GM04503 (cell line): Measurements from ENCODE around the gene DAZAP1.
"Not testable (repeated sequence)": the region's sequence is repeated elsewhere in the genome, so short reads cannot be mapped to it uniquely, and the experiment has no call there.

Source experiments
- DNase-seq: peaks from one replicate; pipeline ENCODE4 v3.0.0-alpha.2; 2012; ENCODE audit warnings: low read depth

Gene DAZAP1

DNA sequence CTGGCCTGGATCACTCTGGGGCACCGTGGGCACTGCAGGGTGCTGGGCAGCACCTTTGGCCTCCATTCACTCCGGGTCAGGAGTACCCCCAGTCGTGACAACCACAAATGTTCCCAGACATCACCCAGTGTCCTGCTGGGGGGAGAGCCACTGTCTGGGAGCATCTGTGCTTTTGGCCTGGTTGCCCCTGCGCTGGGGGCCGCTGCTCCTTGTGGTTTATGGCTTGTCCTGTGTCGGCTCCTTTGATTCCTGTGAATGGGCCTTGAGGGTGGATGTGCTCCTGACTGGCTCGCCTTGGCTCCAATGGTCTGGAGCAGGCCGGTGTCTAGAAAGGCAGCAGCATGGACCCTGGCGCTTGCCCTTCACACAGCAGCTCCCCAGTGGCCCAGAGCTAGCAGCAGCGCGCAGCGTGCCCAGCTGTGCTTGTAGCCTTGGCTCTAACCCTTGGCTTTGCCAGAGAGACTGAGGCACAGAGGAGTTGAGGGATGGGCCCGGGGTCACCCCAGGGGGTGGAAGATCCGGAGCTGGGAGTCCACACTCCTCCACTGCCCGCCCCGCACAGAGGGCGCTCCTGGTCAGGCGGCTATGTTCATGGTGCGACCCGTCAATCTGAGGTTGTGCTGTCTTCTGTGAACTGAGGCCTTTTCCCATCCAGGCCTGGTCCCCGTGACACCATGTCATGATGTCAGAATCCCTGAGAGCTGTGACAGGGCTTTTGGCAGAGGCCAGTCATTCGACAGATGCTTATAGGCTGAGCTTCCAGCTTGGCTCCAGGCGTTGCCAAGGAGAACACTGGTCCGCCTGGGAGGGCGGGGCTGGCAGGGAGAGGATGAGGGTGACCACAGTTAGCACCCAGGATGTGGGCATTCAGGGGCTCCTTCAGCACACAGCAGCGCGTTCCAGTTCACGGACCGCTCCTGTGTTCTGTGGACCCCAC, 4.1 kb downstream of the DAZAP1 start:
- DNase-seq, result peak; percentile 37

DNA sequence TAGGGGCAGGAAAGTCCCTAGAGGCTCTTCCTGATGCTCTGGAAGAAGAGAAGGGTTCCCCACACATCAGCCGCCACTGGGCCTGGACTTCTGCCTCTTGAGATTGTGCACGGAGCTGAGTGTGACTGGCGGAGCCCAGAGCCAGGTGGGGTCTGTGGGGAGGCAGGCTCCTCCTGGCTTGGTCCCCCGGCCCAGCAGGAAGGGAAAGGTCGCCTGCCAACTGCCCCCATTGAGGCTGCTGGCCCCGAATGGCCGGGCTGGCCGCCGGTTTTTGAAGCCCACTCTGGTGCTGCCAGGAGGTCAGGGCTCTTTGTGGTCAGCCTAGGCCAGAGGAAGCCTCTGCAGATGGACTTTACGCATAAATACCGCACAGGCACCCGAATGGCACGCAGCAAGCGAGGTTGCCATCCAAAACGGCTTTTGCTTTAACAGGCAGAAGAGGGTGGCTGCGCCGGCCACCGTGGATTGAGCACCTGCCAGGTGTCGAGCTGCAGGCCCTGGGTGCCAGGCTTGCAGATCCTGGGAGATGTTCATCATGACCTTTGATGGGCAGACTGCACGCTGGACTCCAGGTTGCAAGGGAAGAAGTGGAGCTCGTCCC, 5.0 kb downstream of the DAZAP1 start:
- no peak for DNase-seq

DNA sequence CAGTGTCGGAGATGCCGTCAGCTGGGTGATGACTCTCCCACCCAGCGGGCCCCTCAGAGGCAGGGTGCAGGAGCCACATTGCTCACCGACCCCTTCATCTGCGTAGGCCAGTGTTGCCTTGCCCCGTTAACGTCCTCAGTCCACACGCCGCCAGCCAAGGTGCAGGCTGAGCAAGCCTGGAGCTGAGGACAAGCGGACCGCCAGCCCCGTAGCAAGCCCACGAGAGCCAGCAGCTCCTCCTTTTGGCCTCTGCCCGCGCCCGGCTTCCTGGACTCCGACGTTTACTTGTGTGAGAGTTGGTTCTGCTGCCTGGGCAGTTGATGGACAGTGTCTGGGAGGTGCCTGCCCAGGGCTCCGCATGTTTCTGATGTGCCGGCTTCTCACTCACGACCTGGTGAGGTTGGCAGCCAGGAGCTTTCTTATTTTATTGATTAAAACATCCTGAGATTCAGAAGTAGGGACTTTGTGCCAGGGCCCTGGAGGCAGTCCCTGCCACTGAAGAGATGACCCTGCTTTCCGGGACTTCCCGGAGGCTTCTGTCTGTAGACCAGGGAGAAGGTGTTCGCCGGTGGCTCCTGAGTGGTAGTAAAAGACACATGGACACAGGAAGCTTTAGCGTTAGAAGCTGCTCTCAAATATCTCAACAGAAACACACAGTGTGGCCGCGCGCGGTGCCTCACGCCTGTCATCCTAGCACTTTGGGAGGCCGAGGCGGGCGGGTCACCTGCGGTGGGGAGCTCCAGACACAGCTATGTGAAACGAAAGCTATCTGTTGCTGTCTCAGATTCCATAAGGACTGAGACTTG, 5.8 kb downstream of the DAZAP1 start:
- no peak for DNase-seq

DNA sequence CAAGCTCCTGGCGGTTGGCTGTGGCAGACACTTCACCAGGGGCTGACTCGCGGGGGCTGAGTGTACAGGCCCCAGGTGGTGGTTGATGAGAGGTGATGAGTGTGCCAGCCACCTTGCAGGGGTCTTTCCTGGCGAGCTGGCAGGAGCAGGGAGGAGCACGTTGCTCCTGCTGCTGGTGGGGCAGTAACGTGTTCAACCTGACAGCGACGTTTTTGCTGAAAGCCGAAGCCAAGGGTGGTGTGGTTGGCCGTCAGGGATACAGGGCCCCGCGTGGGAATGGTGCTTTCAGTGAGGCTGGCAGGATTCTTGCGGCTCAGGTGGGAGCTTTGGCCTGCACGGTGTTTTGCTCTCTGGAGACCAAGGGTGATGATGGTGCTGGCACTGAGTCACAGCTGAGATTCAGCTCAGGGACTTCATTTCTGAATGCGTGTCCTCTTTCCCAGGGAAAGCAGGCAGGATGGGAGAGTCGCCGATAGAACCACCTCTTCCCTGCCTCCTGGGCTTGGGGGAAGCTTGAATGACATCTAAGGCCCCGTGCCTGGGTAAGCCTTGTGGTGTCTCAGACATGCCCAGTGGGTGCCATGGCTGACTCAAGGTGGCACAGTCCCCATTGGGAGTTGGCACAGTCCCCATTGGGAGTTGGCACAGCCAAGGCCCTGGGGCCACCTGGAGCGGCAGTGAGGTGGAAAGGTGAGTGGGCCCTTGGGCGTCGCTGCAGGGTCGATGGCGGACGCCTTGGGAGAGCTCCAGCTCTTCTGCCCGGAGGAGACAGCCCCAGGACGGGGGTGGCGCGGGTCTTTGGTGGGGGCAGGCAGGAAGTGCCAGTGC, 8.8 kb downstream of the DAZAP1 start:
- no peak for DNase-seq

- DNase-seq, result no peak
These were observed 9.8 kb downstream of the DAZAP1 start for GRCh38 chr19:1417145-1417544.

GRCh38 chr19:1417681-1418495, 10.5 kb downstream of the DAZAP1 start:
- DNase-seq, result no peak

GRCh38 chr19:1418496-1418775, 11.1 kb downstream of the DAZAP1 start:
- no peak for DNase-seq

DNA sequence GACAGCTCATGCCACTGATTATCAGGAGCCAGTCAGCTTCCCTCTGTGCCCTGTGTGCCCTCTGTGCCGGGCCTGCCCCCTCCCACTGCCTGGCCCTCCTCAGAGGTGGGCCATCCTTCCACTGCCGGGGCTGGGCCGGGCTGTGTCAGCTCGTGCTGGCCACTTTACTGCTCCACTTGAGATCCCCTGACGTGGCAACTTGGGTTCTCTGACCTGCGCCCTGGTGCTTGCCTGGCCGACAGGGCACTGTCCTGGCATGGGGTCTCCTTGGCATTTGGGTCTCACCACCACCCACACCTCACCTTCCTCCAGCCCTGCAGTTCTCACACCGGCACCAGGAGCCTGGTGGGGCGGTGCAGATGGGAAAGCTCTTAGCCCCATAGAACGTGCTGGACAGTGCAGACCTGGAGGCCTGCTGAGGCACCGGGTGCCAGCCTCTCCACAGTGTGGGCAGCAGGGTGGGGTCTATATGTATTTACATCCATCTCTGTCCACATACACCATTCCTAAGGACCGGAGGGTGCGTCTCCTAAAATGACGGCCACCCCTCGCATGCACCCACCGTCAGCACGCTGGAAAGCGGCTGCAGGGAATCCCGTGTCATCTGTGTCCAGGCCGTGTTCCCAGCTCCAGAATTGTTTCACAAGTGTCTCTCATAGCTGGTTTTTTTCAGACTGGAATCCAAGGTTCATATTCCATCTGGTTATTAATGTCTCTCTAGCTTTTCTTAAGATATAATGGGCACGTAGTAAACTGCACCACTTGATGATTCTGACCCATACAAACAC, 11.8 kb downstream of the DAZAP1 start:
- no peak for DNase-seq

- DNase-seq, result not testable (repeated sequence)
These were observed 12.7 kb downstream of the DAZAP1 start for GRCh38 chr19:1420085-1420484.

DNA sequence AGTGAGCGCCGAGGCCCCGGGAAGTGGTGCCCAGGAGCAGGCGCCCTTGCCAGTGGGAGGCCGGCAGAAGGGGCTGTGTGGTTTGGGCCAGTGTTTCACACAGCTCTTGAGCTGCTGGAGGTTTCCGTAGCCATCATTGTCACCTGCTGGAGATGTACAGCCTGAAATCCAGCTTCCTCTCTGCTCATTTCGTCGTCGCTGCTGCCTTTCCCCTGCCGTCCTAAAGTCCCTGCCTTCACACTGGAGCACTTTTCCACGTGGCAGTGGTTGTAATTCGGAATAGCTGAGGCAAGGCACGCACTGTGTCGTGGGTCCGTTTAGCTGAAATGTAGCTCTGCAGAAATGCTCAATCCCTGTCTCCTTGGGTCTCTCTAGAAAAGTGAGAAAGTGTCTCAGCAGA, 13.2 kb downstream of the DAZAP1 start:
- DNase-seq, result no peak

GRCh38 chr19:1421218-1421957, 14.0 kb downstream of the DAZAP1 start:
- no peak for DNase-seq

DNA sequence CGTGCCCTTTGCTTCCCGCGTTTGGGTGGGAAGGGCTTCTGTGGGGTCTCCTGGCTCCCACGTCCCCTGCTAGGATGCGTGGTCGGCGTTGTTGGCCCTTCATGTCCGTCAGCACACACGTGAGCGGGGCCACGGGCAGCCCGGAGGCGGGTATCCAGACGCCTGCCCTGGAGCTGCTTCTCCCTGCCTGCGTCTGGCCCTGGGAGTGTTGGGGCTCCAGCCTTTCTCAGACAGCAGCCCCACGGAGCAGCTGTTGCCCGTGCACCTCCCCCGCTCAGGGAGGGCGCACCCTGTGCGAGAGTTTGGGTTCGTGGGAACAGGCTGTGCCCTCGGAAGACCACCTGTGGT, 14.5 kb downstream of the DAZAP1 start:
- no peak for DNase-seq

GRCh38 chr19:1422360-1422759, 15.0 kb downstream of the DAZAP1 start:
- DNase-seq, result no peak

GRCh38 chr19:1422943-1423342, 15.6 kb downstream of the DAZAP1 start:
- DNase-seq, result no peak

DNA sequence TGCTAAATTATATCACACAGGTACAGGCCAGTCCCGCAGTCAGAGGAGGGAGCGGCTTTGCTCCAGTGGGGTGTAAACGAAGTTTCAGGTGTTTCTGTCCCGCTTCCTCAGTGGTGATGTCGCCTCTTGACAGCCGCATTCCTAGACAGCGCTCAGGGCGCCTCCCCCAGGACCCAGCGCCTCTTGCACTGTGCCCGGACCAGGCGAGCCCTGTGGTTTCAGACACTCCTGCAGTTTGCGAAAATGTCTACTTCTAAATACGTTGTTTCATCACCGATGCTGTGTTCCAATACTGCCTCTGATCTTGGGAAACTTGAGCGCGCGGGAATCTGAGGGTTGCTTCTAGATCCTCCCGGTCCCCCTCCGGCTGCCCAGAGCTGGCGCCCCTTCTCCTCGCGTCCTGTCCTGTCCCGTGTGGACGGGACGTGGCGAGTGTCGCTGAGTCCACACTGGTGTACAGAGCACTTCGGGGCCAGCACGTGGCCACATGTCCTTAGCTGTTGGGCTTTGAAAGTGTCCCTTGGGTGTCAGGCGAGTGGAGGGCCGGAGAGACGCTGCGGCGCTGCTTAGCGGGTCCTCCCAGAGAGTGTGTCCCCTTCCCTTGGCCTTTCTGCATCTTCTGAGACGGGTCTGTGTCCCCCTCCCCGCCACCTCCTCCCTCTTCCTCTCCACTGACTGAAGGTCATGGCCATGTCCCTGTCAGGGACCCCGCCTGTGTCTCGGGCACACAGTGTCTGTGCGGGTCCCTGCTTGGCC, 16.2 kb downstream of the DAZAP1 start:
- no peak for DNase-seq

DNA sequence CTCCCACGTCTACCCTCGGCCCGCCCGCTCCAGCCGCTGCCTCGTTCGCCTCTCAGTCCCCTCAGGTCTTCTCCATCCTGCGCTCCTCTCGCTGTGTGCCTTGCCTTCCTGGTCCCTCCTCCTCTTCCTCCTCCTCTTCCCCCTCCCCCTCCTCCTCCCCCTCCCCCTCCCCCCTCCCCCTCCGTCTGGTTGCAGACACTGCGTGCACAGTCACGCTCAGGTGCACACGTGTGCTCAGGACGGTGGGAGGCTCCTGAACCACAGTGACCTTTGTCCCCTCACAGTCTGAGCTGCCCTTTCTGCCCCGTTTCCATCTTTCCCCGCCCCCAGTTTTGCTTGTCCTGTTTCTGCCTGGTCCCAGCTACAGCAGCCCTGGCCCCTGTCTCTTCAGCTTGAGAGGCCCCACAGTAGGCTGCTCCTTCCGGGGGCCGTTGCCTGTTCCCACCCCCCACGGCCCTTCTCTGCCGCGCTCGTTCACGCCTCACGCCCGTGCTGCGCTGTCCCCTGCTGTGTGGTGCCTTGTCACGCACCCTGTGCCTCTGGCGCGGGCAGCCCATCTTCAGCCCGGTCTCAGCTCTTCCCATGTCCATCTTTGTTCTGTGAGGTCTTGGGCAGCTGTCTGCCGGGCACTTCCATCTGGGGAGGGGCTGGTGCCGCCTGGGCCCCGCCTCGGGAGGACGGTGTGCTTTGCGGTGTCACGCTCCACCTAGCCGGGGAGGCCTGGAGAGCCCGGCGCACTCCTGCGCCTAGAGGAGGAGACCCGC, 17.0 kb downstream of the DAZAP1 start:
- DNase-seq, result no peak

- DNase-seq, result no peak
These were observed 17.9 kb downstream of the DAZAP1 start for GRCh38 chr19:1425102-1425837.

DNA sequence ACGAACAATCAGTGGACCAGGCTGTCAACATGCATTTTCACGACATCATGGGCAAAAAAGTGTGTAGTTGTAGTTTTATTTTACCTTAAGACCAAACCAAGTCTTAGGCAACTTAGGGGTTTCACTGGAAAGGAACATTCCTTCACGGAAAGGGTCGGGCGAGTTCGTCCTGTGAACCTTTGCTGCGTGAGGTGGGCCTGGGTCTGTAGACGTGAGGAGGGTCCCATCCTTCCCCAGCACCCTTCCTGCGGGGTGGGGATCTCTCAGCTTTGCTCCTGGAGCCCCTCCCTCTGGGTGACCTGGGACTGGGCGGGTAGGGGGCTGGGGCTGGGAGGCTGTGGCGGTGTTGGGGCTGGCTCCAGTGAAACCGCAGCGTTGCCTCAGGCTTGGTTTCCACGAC, 18.5 kb downstream of the DAZAP1 start:
- DNase-seq, result no peak
